ENCODE results near the gene STARD8.

Gene STARD8

GRCh38 chrX:68757331-68757730 lies 109.9 kb downstream of the STARD8 start:
- DNase-seq, result no peak

DNA sequence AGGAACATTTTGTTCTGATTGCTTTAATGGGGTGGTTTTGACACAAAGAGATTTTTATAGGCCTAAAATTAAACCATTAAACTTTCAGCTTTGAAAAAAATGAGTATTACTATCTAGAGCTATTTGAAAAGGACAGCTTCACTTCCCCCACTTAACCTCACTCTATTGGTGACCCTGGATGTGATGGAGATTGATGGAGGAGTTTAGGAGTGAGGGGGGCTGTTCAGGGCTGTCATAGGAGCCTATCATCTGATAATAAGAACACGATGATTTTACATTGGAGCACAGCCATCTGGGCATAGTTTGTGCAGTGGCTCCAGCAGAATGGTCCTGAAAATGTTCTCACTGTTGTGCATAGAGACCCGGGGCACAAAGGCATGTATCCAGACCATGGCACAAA lies 110.3 kb downstream of the STARD8 start:
- DNase-seq, result no peak

GRCh38 chrX:68758671-68759070 lies 111.2 kb downstream of the STARD8 start:
- DNase-seq, result no peak

DNA sequence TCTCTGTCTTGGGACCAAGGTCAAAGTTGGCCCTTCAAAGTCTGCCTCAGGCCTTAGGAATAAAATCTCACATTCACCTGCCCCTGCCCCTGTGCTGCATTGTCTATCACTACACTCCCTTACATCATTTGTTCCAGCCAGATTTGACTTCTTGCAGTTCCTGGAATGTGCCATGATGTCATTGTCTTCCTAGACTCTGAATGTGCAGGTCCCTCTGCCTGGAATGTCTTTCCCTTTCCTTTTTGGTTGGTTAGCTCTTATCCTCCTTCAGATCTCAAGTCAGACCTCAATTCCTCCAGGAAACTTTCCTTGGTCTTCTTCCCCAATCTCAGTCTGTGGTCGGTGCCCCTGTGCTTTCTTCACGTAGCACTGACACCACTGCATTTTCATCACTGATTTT lies 113.6 kb downstream of the STARD8 start:
- DNase-seq, result no peak

- no peak for DNase-seq
Observed at GRCh38 chrX:68762766-68763165, 115.3 kb downstream of the STARD8 start.

GRCh38 chrX:68763481-68763880 lies 116.0 kb downstream of the STARD8 start:
- DNase-seq, result no peak

Data from cortex of kidney (tissue), 1 donor.